NCI-H2107 treated with DMSO at 0.1 percent for 48 hours (cell line): ENCODE data around the gene MEIOSIN.
A peak's percentile ranks its signal among the peaks of the same experiment; 100 is the strongest.
"Not testable (repeated sequence)": the region's sequence is repeated elsewhere in the genome, so short reads cannot be mapped to it uniquely, and the experiment has no call there.

ENCODE experiments used
- DNase-seq: peaks from one replicate; lab custom pipeline; 2025; ENCODE audit not compliant: unreplicated experiment; lab: John Stamatoyannopoulos, UW

The MEIOSIN gene

DNA sequence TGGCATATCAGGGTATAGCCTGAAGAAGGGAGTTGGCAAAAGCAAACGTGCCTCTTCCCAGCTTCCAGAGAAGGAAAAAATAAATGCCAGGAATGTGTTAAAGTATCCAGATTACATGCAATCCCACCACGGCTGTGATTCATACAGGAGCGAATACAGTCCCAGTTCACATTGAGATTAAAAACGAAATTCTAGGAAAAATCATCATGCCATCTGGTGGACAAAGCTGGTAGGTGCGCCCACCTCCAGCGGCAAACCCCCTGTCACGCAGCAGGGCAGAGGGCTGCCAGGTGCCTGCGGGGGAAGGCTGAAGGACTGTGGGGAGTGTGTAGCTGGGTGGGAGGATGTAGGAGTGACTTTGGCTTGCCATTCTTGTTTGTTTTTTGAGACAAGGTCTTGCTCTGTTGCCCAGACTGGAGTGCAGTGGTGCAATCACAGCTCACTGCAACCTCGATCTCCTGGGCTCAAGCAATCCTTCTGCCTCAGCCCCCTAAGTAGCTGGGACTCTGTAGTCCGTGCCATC lies 65.8 kb downstream of the MEIOSIN start:
- peak; percentile 63 for DNase-seq

GRCh38 chr19:45799541-45799940 lies 66.3 kb downstream of the MEIOSIN start:
- not testable (repeated sequence) for DNase-seq

GRCh38 chr19:45800070-45800553 lies 66.9 kb downstream of the MEIOSIN start:
- no peak for DNase-seq

DNA sequence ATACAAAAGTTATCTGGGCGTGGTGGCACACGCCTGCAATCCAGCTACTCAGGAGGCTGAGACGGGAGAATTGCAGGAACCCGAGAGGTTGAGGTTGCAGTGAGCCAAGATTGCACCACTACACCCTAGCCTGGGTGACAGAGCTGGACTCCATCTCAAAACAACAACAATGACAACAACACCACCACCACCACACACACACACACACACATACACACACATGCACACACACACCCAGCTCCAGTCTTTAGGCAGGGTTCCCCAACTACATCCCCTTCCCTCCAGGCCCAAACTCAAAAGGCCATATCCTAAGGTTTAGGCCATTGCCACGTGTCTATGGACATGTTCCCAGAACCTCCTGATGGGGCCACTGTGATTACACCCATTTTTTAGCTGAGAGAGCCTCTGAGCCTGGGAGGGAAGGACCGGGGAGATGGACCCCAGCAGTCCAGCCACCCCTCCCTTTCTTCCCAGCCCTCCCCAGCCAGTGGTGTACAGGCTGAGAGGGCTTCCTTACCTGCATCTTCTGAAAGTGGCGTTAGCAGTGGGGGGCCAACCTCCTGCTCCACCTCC lies 68.5 kb downstream of the MEIOSIN start:
- no peak for DNase-seq

DNA sequence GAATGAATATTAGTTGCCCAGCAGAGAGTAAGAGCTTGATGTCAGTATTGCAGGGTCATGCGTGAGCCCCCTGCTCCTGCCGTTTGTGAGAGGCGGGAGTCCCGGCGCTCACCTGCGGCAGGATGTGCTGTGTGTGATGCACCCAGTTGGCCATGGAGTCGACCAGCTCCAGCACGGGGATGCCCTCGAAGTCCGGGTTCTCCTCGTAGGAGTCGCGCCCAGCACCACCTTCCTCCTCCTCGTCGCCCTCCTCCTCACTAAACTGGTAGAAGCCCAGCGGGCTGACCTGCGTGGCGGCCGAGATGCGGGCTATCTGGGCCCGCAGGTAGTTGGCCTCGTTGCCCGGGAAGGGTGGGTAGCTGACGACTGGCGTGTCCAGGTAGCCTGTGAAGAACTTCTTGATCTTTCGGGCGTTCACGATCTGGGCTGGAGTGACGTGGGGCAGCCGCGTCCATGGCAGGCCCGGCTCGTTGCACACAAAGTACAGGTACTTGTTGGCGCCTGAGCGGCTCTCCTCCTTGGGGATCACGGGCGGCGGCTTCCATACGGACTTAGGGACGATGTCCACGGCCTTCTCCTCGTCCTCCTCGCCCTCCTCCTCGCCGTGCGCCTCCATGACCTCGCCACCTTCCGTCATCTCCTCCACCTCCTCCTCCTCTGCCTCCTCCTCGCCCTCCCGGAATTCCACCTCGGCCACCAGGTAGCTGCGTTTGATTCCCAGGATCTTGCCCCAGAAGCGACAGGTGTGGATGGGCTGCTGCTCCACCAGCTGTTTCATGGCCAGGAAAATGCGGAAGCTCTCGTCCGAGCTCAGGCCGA lies 71.1 kb downstream of the MEIOSIN start:
- DNase-seq: no peak

DNA sequence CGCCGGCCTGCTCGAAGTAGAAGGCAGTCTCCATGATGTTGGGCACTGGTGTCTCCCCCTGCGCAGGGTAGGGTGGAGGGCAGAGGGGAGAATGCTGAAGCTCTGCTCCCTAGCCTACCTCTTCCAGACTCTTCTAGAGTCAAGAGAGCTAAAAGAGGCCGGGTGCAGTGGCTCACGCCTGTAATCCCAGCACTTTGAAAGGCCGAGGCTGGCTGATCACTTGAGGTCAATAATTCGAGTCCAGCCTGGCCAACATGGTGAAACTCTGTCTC lies 71.7 kb downstream of the MEIOSIN start:
- DNase-seq: no peak

DNA sequence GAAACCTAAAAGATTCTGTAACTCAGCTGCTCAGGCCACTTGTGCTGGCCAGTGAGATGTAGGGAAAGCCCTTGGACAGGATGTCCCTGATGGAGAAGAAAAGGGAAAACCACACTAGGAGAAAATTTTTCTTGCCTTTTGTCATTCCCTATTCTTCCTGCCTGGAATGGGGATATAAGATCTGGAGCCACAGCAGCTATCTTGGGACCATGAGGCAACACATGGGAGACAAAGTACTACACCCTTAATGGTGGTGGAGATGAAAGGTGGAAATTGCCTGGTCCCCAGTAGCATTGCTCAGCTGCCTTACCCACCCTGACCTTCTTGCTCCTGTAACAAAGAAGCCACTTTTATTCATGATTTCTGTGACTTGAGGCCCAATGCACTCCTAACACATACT lies 72.5 kb downstream of the MEIOSIN start:
- no peak for DNase-seq

GRCh38 chr19:45809643-45810159 lies 76.5 kb downstream of the MEIOSIN start:
- peak; percentile 79 for DNase-seq

DNA sequence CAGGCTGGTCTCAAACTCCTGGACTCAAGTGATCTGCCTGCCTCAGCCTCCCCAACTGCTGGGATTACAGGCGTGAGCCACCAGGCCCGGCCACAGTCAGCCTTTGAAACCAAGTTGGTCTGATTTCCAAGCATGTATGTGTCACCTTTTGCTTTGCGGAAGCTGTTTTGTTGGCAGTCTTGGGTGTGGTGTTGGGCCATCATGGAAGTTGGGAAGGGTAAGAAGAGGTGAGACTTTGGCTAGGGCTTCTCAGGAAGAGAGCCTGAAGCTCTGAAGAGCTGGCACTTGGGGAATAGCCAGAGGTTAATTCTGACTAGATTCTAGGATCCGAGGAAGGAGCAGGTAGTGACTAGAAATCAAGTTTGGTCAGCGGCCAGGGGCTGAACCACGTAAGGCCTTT lies 79.1 kb downstream of the MEIOSIN start:
- no peak for DNase-seq
